B cell (primary cell): ENCODE results near the gene EZH1. TPM values are rescaled to one million over a fixed set of nuclear protein-coding genes. Genes with fewer than 3 reads are reported as not detected.

Experiments
- ATAC-seq: fragments of 200-7000 bp; cut with Tn5 transposase; one replicate; pipeline ENCODE4 v1.10.0; 2021; ENCODE audit warnings: low read depth, mild to moderate bottlenecking, moderate number of reproducible peaks, moderate library complexity
- CTCF ChIA-PET: fragments of 350-600 bp; sonication (Branson Sonifier 250); formaldehyde crosslinking; loops from one replicate; lab custom pipeline; 2021; ENCODE audit warnings: antibody characterized with exemption, inconsistent platforms; lab: Charles Lee
- POLR2A ChIA-PET: fragments of 350-600 bp; sonication (Branson Sonifier 250); formaldehyde crosslinking; loops from one replicate; lab custom pipeline; 2021; ENCODE audit warnings: antibody characterized with exemption; lab: Charles Lee
- DNase-seq: peaks from one replicate; pipeline ENCODE4 v3.0.0; 2013
- H2AFZ ChIP-seq: 2 replicates; pipeline ENCODE4 v1.6.1; 2012; ENCODE audit warnings: mild to moderate bottlenecking, low read depth, low read length; ENCODE audit not compliant: insufficient read depth, poor library complexity, severe bottlenecking
- H3K27ac ChIP-seq, 2 donors: 1 replicate in 1 of 2; 2 replicates in 1 of 2; pipeline ENCODE4 v1.5.1; 2012 to 2013; ENCODE audit warnings: low read length in 2 of 2, mild to moderate bottlenecking in 2 of 2, moderate library complexity in 1 of 2
- H3K27me3 ChIP-seq, 4 experiments: fragments of 200-600 bp in 1 of 4; sonication (generic) in 1 of 4; replicated peaks in 1 of 4; 1 replicate in 2 of 4; 2 replicates in 2 of 4; pipeline versions ENCODE4 v1.6.1 to v1.7.0; 2013 to 2016; ENCODE audit warnings: low read length in 3 of 4, mild to moderate bottlenecking in 2 of 4, mixed read lengths in 1 of 4, moderate library complexity in 1 of 4; ENCODE audit not compliant: insufficient read depth in 4 of 4, control insufficient read depth in 3 of 4; ENCODE audit errors: control extremely low read depth in 1 of 4
- H3K36me3 ChIP-seq, 2 experiments: replicated peaks in 1 of 2; 1 replicate in 1 of 2; 2 replicates in 1 of 2; pipeline versions ENCODE4 v1.6.1 to v1.7.1; 2013; ENCODE audit warnings: low read length in 1 of 2; ENCODE audit not compliant: insufficient read depth in 2 of 2, control insufficient read depth in 1 of 2; ENCODE audit errors: control extremely low read depth in 1 of 2, extremely low read depth in 1 of 2
- H3K4me1 ChIP-seq, 2 donors: fragments of 200-600 bp in 1 of 2; sonication (generic) in 1 of 2; 1 replicate in 1 of 2; 2 replicates in 1 of 2; pipeline versions ENCODE4 v1.5.1 to v1.6.1; 2013 to 2017; ENCODE audit warnings: low read length in 2 of 2; ENCODE audit not compliant: control insufficient read depth in 2 of 2, insufficient read depth in 2 of 2
- H3K4me2 ChIP-seq: replicated peaks from 2 replicates; pipeline ENCODE3; 2012; ENCODE audit warnings: mild to moderate bottlenecking, low read depth, low read length; ENCODE audit not compliant: poor library complexity, severe bottlenecking
- H3K4me3 ChIP-seq, 5 experiments: fragments of 200-600 bp in 1 of 5; sonication (generic) in 1 of 5; 1 replicate in 3 of 5; 2 replicates in 2 of 5; pipeline versions ENCODE4 v1.5.1 to v1.7.0; 2011 to 2016; ENCODE audit warnings: low read length in 4 of 5, mild to moderate bottlenecking in 4 of 5, low read depth in 2 of 5, control low read depth in 1 of 5, moderate library complexity in 1 of 5; ENCODE audit not compliant: insufficient read depth in 1 of 5; ENCODE audit errors: control extremely low read depth in 1 of 5, extremely low read depth in 1 of 5
- H3K79me2 ChIP-seq: fragments of 200-600 bp; sonication (generic); one replicate; pipeline ENCODE4 v1.6.0; 2016; ENCODE audit warnings: low read length; ENCODE audit not compliant: control insufficient read depth, insufficient read depth
- H3K9ac ChIP-seq: fragments of 200-600 bp; sonication (generic); 2 replicates; pipeline ENCODE4 v1.6.1; 2017; ENCODE audit warnings: mild to moderate bottlenecking, low read length, moderate library complexity
- H3K9me3 ChIP-seq, 3 donors: one replicate each; pipeline versions ENCODE4 v1.6.1 to v1.7.1; 2013; ENCODE audit warnings: low read length in 2 of 3; ENCODE audit not compliant: control insufficient read depth in 2 of 3, insufficient read depth in 1 of 3; ENCODE audit errors: control extremely low read depth in 1 of 3
- H4K20me1 ChIP-seq: 2 replicates; pipeline ENCODE4 v1.6.0; 2012; ENCODE audit warnings: mild to moderate bottlenecking, low read length; ENCODE audit not compliant: insufficient read depth, control insufficient read depth, poor library complexity, severe bottlenecking
- H3K27ac Mint-ChIP-seq: one replicate; pipeline ENCODE4 v1.8.0; 2021; ENCODE audit warnings: mixed read lengths
- H3K27me3 Mint-ChIP-seq: one replicate; pipeline ENCODE4 v1.8.0; 2021; ENCODE audit warnings: mixed read lengths
- H3K4me1 Mint-ChIP-seq: one replicate; pipeline ENCODE4 v1.8.0; 2021; ENCODE audit warnings: mixed read lengths
- H3K4me3 Mint-ChIP-seq: one replicate; pipeline ENCODE4 v1.8.0; 2021; ENCODE audit warnings: mixed read lengths
- H3K9me3 Mint-ChIP-seq: one replicate; pipeline ENCODE4 v1.8.0; 2022; ENCODE audit warnings: mixed read lengths; ENCODE audit not compliant: insufficient read depth
- CTCF ChIP-seq: fragments of 200-600 bp; IDR thresholded peaks from one replicate; pipeline ENCODE4 v1.8.0; 2022; ENCODE audit warnings: antibody characterized with exemption, mild to moderate bottlenecking
- EZH2 ChIP-seq: IDR thresholded peaks from 2 replicates; pipeline ENCODE4 v1.6.1; 2012; ENCODE audit warnings: borderline replicate concordance, low read depth, mild to moderate bottlenecking, moderate library complexity, low read length; ENCODE audit not compliant: insufficient read depth, poor library complexity, severe bottlenecking
- WGBS: methylation state at CpG from one replicate; pipeline ENCODE4 v1.1.5; 2013; ENCODE audit warnings: missing lambda C conversion rate; ENCODE audit not compliant: insufficient coverage; 5-methylcytosine and 5-hydroxymethylcytosine counted together
- intact Hi-C: fragments of 100-400 bp; cut with micrococcal nuclease; formaldehyde crosslinking; loops from one replicate; pipeline ENCODE4 v1.10.0; 2022
- polyA plus RNA-seq: library from polyadenylated mRNA; depleted of rRNA; stranded (reverse); fragments of >200 nt; gene quantifications from 2 replicates; pipeline ENCODE4 v1.2.3, GENCODE V29; 2012
- total RNA-seq, 2 donors: library from RNA; stranded (reverse); fragments of 120-200 nt in 1 of 2; gene quantifications; 1 replicate in 1 of 2; 2 replicates in 1 of 2; pipeline versions ENCODE4 v1.2.3 to v1.2.4, GENCODE V29; 2013 to 2022

EZH1 gene
- total and polyA plus RNA-seq, 2 donors (not counting 1 experiment from before 2014, with no cell fraction given) = 115 to 169 TPM

- TF ChIP-seq EZH2 (no peak), CTCF (no peak)
These were observed 47.1 kb upstream of the EZH1 start for GRCh38 chr17:42791948-42792347.

GRCh38 chr17:42787266-42787665 lies 42.4 kb upstream of the EZH1 start:
- ChIA-PET CTCF (no interaction called here), POLR2A (interaction anchor here (1.1 to 1.4 kb wide), 2 partner anchors 14 to 29 kb away, joined by 3 read pairs; partner anchors contain the start of gene VPS25)
- Histone ChIP-seq H3K4me1 (peaks cover 14 to 22% of the 10 kb centered on the region in 2 donors), H3K9ac (no peak overlapping the region), H3K27me3 (peaks cover 0 to 60% (median 29%) of the 10 kb centered on the region in 4 experiments), H3K4me2 (no peak overlapping the region), H3K36me3 (no peaks in the 10 kb centered on the region), H2AFZ (no peak overlapping the region), H3K9me3 (peaks cover 0 to 16% (median 0%) of the 10 kb centered on the region in 3 donors), H3K27ac (no peak overlapping the region), H3K79me2 (no peaks in the 10 kb centered on the region), H3K4me3 (no peak overlapping the region), H4K20me1 (no peaks in the 10 kb centered on the region)
- peaks cover 24% of the 10 kb centered on the region for H3K4me1 Mint-ChIP-seq
- DNase-seq = no peak
- TF ChIP-seq CTCF (no peak), EZH2 (no peak)
- no peaks in the 10 kb centered on the region for H3K9me3 Mint-ChIP-seq
- H3K27ac Mint-ChIP-seq = no peak overlapping the region
- peaks cover 62% of the 10 kb centered on the region for H3K27me3 Mint-ChIP-seq
- WGBS = 97% methylated on average over 11 of the region's 11 CpGs
- H3K4me3 Mint-ChIP-seq = no peak overlapping the region
- intact Hi-C loops = no loop called here
- no peak for ATAC-seq

More at GRCh38 chr17:42791948-42792347, 47.1 kb upstream of the EZH1 start:
- DNase-seq (no peak), ATAC-seq (no peak)
- H3K79me2 ChIP-seq = peaks cover 7% of the 10 kb centered on the region
- Mint-ChIP-seq H3K27ac (no peak overlapping the region), H3K27me3 (peaks cover 22% of the 10 kb centered on the region), H3K4me1 (peaks cover 9% of the 10 kb centered on the region), H3K9me3 (no peaks in the 10 kb centered on the region), H3K4me3 (no peak overlapping the region)
- peaks cover 0 to 2% of the 10 kb centered on the region in 2 donors for H3K4me1 ChIP-seq
- H3K9me3 ChIP-seq = no peaks in the 10 kb centered on the region
- no peak overlapping the region for H3K4me2 ChIP-seq
- no peak overlapping the region for H3K9ac ChIP-seq
- no peak overlapping the region for H3K4me3 ChIP-seq
- H3K36me3 ChIP-seq = peaks cover 0 to 2% of the 10 kb centered on the region in 2 experiments
- H3K27ac ChIP-seq = no peak overlapping the region
- WGBS = 80% methylated on average over 1 of the region's 2 CpGs
- H3K27me3 ChIP-seq = peaks cover 0 to 14% (median under 1%) of the 10 kb centered on the region in 4 experiments
- POLR2A ChIA-PET = no interaction called here
- intact Hi-C loops = no loop called here
- H4K20me1 ChIP-seq = no peaks in the 10 kb centered on the region
- CTCF ChIA-PET = interaction anchor here (0.6 to 1.0 kb wide), 2 partner anchors 32 to 79 kb away, joined by 3 to 5 read pairs; partner anchors contain the start of gene BECN1
- no peak overlapping the region for H2AFZ ChIP-seq
